SW480 (cell line): ENCODE measurements around the gene NEAT1.

Experiments
- DNase-seq: peaks from one replicate; pipeline ENCODE4 v3.0.0-alpha.2; 2016; ENCODE audit warnings: low spot score

Gene NEAT1

GRCh38 chr11:65433657-65434056 lies 11.1 kb downstream of the NEAT1 start:
- no peak for DNase-seq

DNA sequence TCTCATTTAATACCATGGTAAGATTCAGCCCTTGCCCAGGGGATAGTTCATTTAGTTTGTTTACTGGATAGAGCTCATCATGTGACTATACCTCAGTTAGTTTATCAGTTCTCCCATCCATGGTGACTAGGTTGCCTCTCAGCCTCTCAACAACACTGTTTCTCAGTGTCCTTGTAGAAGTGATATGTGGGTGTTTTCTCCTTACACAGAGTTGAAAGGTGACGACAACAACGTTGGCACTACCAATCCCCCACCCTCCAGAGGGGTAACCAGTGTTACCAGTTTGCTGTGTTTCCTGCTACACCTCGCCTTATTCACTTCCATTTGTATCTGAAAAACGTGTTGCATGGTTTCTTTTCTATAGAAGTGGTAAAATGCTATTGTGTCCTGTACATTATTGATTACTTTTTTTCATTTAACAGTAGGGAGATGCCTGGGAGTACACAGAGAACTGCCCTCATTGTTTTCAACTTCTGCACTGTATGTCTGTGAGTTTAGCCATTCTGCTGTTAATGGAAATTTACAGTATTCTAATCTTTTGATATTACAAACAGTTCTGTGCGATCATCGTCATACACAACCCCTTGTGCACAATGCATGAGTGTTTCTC lies 11.6 kb downstream of the NEAT1 start:
- no peak for DNase-seq

DNA sequence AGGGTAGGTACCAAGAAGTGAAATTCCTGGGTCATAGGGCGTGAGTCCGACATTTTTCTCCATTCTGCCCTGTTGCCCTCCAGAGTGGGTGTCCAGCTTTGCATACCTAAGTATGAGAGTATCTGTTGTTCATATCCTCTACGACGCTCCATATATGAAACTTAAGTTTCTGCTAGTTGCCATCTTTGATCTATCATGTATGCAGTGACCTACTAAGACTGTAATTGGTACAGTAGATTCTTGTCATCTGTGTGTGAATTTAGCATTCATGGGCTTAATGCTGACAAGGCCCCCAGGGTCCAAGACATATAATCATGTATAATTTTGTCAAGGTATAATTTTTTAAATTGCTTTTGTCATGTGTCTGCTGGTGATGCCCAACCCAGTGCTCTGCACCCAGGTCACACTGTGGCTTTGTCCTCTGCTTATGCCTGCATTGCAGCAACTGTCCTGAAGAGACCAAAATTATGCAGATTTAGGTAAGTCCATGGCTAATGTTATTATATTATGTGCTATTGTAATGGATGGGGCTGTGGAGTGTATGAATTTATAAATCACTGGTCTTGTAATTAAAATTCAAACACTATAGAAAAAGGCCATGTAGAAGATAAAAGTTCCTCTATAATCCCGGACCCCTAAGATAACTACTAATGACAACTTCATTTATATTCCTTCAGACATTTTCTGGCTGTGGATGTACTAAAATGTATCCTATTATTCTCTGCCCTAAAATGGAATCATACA lies 12.2 kb downstream of the NEAT1 start:
- no peak for DNase-seq

DNA sequence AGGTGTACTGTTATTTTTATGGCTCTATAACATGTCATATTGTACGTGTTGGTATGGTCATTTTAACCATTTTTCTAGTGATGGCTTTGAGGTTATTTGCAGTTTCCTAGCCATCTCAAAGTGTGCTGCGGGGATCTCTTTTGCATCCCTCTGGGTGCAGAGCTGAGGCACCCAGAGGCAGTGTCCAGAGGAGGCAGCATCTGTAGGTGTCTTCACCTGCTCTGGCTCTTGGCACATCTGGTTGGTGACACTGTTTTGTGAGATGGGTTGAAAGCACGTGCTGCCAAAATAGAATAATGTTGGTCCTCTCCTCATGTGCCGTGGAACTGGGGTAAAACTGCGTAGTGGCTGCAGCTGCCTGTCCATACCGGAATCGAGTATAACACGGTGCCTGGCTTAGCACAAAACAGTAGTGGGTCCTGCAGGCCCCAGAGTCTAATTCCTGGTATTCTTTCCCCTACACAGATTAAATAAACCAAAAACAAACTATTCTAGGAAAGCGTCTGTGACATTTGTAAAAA lies 12.9 kb downstream of the NEAT1 start:
- DNase-seq, result no peak

DNA sequence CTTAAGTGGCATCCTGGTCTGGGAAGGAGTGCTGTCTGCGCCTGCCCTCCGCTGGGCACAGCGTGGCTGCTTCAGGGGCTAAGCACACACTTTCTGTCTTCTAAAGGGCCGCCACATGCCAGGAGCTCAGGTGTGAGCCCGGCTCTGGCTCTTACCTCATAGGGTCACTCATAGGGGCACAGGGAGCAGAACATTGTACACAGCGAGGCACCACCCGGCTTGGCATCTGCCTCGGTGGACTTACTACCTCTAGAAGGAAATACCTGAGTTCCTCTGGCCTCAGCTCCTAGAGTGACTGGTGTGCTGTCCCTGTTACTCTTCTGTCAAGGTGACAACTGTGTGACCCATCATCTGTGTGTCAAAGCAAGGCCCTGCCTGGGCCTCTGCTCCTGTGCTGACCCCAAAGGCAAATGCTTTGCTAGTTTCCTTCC lies 13.4 kb downstream of the NEAT1 start:
- no peak for DNase-seq

- DNase-seq, result no peak
Measured at GRCh38 chr11:65436412-65437032, 13.9 kb downstream of the NEAT1 start.

GRCh38 chr11:65437436-65438227 lies 15.0 kb downstream of the NEAT1 start:
- DNase-seq, result no peak

- DNase-seq, result no peak
Measured at GRCh38 chr11:65438257-65439151, 15.9 kb downstream of the NEAT1 start.

DNA sequence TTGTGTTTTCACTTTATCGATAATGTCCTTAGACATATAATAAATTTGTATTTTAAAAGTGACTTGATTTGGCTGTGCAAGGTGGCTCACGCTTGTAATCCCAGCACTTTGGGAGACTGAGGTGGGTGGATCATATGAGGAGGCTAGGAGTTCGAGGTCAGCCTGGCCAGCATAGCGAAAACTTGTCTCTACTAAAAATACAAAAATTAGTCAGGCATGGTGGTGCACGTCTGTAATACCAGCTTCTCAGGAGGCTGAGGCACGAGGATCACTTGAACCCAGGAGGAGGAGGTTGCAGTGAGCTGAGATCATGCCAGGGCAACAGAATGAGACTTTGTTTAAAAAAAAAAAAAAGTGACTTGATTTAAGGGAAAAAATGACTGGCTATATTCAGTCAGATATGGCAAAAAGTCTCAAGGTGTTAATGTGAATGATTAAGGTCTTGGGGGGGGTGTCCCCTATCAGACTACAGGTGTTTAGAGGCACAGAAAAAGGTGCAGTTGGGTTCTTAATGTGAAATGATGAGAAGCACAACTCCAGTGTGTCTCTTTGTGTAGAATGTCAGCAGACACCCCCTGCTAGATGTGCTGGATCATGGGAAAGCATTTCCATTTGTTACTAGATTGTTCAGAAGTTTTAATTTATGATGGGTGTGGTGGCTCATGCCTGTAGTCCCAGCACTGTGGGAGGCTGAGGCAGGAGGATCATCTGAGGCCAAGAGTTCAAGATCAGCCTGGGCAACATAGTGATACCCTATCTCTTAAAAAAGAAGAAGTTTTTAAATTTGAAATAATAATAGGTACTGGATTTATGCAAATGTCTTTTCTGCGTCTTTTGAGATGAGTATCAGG lies 17.0 kb downstream of the NEAT1 start:
- DNase-seq, result no peak

DNA sequence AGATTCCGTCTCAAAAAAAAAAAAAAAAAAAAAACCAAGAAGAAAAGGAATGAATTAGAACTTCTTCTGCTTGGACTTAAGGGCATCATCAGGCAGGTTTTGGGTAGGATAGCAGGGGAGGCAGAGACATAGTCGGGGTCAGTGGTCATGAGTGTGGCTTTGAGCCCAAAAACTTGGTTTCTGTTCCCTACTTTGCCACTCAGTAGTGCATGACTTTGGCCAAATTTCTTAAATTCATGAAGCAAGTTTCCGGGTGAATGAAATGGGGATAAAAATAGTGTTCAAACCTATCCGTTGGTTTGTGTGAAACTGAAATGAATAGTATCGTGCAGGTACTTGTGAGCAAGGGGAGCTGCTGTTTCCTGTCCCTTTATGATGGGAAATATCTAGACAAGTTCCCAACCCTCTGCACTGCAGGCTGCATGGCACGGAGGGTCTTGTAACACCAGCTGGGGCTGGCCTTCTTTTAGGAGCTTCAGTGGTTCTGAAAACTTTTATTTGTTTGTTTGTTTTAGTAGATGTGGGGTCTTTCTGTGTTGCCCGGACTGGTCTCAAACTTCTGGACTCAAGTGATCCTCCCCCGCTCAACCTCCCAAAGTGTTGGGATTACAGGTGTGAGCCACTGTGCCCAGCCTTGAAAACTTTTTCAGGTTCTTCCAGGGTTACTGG lies 18.4 kb downstream of the NEAT1 start:
- DNase-seq, result no peak

DNA sequence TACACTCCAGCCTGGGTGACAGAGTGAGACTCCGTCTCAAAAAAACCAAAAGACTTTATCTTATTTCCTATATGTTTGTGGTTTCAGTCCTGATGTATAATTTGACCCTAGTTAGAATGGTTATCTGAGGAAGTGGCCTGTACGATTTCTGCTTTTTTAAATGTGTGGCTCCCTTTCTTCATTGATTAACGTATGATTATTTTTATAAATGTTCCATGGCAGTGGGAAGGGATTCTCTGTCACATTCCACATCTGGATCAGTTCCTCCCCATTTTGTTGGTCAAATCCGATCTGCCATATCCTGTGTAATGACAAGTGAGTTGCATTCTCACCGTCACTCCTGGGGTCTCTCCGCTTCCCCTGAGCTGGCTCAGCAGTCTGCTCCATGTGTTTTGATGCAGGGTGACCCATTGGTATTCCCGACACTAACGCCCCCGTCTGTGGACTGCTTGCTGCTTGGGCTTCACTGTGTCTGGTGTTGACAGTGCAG lies 20.3 kb downstream of the NEAT1 start:
- no peak for DNase-seq

DNA sequence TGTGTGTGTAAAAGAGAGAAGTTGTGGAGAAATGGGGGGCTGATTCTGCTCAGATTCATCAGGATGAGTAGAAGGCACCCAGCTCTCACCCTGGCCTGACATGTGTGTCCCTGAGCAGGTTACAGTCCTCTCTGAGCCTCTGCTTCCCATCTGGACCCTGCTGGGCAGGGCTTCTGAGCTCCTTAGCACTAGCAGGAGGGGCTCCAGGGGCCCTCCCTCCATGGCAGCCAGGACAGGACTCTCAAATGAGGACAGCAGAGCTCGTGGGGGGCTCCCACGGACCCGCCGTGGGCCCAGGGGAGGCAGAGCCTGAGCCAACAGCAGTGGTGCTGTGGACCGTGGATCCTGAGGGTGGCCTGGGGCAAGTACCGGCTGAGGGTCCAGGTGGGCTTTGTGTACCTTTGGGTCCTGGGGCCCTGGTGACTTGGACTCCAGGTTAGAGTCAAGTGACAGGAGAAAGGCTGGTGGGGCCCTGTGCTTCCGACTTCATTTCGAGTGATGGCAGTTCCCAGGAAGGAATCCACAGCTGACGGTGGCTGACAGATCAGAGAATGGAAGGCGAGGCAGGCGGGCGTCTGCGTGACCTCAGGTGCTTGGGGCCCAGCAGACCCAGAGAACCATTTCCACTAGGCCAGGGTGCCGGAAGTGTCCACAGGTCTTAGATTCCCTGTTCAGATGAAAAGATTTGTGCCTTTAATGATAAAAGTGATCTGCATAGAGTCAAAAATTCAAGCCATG lies 21.9 kb downstream of the NEAT1 start:
- no peak for DNase-seq

DNA sequence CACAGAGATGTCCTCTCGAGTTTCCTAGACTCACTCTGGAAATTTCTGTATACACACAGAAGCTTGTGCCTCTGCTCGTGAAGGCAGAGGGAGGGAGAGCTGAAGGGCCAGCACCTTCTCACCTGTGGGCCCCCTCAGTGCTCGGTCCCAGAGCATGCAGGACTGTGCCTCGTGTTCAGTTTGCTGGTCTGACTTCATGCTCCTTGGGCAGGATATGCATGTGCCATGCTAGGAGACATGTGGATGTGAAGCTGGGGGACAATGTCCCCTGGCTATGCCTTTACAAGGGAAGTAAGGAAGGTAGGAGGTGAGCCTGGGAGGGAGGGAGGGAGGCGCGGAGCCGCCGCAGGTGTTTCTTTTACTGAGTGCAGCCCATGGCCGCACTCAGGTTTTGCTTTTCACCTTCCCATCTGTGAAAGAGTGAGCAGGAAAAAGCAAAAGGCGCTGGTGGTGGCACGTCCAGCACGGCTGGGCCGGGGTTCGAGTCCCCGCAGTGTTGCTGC lies 22.6 kb downstream of the NEAT1 start:
- DNase-seq, result peak; percentile 4

DNA sequence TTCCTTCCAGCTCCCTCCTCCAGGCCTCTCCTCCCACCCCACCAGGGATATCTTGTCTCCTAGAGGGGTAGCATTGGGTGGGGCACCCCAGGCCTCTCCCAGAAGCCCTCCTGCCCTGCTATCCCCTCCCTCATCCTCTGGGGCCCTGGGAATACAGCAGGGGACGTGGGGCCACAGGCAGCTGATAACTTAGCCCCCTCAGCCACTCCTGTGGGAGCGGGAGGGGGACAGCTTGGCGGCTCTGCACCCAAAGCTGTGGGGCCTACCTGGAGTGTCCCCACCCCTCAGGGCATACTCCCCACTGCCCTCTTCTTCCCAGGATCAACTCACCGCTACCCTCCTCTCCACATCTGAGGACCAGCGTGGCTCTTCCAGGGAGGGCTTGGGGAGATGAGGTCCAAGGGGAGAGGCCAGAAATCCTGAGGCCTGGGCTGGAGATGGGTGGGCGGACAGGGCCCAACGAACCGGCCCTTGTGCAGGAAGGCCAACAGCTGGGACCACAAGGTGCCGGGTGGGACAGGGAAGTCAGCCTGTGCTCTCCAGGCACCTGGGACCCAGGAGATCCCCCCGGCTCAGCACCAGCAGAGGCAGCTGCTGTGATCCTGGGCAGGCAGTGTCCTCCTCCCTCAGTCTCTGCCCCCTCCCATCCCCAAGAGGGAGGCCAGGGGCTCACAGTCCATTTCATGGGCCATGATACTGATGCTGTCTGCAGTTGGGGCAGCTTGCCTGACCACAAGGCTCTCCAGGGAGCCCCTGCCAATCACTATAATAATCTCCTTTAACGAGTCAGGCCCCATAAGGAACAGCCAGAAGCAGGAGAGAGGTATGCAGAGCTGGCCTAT lies 23.2 kb downstream of the NEAT1 start:
- DNase-seq, result peak; percentile 16

- peak; percentile 15 for DNase-seq
Measured at GRCh38 chr11:65446446-65447277, 24.1 kb downstream of the NEAT1 start.

GRCh38 chr11:65448074-65448417 lies 25.4 kb downstream of the NEAT1 start:
- no peak for DNase-seq
